Skin of body (tissue), 2 donors: ENCODE data around the gene ERN2. TPM values are rescaled to one million over a fixed set of nuclear protein-coding genes. Genes with fewer than 3 reads are reported as not detected.

Source experiments
- DNase-seq: peaks from one replicate; lab custom pipeline; 2025; lab: John Stamatoyannopoulos, UW
- total RNA-seq: library from RNA; depleted of rRNA; stranded (reverse); fragments of >200 nt; gene quantifications from one replicate; pipeline ENCODE4 v1.2.3, GENCODE V29; 2014

ERN2 gene
- total RNA-seq, 1 donor from 2014 or later: not detected

DNA sequence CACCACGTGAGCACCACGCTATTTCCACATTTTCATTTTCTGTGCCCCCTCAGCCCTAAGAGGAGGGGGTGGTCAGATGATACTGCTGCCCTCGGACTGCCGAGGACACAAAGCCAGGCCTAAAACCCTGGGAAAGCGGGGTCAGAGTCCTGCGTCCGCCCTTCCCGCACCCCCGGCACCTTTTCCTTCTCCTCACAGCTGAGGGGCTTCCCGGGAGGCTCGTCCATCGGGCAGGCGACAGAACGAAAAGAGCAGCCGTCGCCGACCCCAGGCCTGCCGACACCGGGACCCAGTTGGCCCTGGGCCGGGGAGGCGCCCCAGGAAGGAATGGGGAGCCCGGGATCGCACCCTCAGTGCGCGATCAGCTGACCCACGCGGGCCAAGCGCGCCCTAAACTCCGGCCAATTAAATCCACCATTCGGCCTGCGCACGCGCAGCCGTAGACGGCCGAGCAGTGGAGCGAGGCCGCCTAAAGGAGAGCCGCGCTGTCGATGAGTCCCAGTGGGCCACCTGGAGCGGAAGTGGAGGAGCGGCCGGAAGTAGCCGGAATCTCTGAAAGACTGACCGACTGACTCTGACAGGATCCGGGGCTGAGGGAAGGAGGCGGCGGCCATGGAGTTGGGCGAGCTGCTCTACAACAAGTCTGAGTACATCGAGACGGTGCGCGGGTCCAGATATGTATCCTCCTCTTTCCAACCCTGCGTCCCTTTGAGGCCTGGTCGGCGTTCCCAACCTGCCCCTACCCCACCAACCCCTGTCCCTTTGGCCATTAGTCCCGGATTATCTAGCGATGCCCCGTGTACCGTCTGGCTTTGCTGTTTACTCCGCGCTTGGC lies 71.9 kb downstream of the ERN2 start, which contains the start of the genes DCTN5 and PALB2:
Gene DCTN5 (plus strand): TSS at position 536 of the 835 bp plus-strand sequence. CDS start 77 bp downstream, at position 613.
Gene PALB2 (minus strand): TSS at position 380 of the 835 bp plus-strand sequence. CDS start 153 bp downstream, at position 227.
- peak; percentile 89 for DNase-seq

DNA sequence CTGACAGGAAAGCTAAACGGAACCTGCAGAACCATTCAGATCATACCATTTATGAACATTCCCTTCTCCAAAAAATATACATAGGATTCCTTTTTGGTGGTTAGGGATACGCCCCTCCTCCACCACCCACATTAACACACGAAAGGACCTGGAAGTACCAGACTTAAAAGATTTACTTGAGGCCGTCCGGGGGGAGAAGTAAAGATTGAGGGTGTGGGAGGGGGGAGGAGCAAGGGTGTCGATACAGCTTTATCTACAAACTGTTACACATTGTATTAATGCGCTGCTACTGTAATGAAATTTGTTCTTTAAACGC lies 72.4 kb downstream of the ERN2 start:
- DNase-seq: no peak

Other genes starting within 250 kb of the ERN2 start
- 45.0 TPM for gene GGA2, start 202.7 kb downstream of the ERN2 start, total RNA-seq
- 22.1 TPM for gene EARS2, start 155.9 kb downstream of the ERN2 start, total RNA-seq
- gene UBFD1, start 155.5 kb downstream of the ERN2 start, total RNA-seq: 31.9 TPM
- 74.9 TPM for gene NDUFAB1, start 116.9 kb downstream of the ERN2 start, total RNA-seq
- gene PALB2, start 71.9 kb downstream of the ERN2 start, total RNA-seq: 7.4 TPM
- 25.4 TPM for gene DCTN5, start 71.8 kb downstream of the ERN2 start, total RNA-seq
- 5.1 TPM for gene PLK1, start 34.3 kb downstream of the ERN2 start, total RNA-seq
- gene CHP2, start 41.8 kb upstream of the ERN2 start, total RNA-seq: 5.1 TPM
- gene PRKCB, start 122.8 kb upstream of the ERN2 start, total RNA-seq: 3.2 TPM